ENCODE results near the gene ETDC. TPM values are rescaled to one million over a fixed set of nuclear protein-coding genes. Genes with fewer than 3 reads are reported as not detected.
"Not testable (repeated sequence)": the region's sequence is repeated elsewhere in the genome, so short reads cannot be mapped to it uniquely, and the experiment has no call there.

Gene ETDC
- total RNA-seq, 1 experiment from 2014 or later: not detected

- H3K4me1 Mint-ChIP-seq (ENCODE audit: insufficient read depth, unreplicated experiment): no peaks in the 10 kb centered on the region
- no peaks in the 10 kb centered on the region for H3K36me3 Mint-ChIP-seq (ENCODE audit: insufficient read depth, unreplicated experiment)
- no peak for DNase-seq (ENCODE audit: unreplicated experiment)
- peaks cover 24% of the 10 kb centered on the region for H3K9me3 Mint-ChIP-seq (ENCODE audit: unreplicated experiment)
- CTCF ChIA-PET: no interaction called here
- no peak overlapping the region for H3K4me3 Mint-ChIP-seq (ENCODE audit: unreplicated experiment)
- BruUV-seq (replicated peaks): no TSS peak
- TF ChIP-seq, protein P1, sequence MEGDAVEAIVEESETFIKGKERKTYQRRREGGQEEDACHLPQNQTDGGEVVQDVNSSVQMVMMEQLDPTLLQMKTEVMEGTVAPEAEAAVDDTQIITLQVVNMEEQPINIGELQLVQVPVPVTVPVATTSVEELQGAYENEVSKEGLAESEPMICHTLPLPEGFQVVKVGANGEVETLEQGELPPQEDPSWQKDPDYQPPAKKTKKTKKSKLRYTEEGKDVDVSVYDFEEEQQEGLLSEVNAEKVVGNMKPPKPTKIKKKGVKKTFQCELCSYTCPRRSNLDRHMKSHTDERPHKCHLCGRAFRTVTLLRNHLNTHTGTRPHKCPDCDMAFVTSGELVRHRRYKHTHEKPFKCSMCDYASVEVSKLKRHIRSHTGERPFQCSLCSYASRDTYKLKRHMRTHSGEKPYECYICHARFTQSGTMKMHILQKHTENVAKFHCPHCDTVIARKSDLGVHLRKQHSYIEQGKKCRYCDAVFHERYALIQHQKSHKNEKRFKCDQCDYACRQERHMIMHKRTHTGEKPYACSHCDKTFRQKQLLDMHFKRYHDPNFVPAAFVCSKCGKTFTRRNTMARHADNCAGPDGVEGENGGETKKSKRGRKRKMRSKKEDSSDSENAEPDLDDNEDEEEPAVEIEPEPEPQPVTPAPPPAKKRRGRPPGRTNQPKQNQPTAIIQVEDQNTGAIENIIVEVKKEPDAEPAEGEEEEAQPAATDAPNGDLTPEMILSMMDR (IDR thresholded peaks at IDR 0.05; ENCODE audit: unreplicated experiment): no peak
- peaks cover 7% of the 10 kb centered on the region for H3K27me3 Mint-ChIP-seq (ENCODE audit: insufficient read depth, unreplicated experiment)
- H3K27ac Mint-ChIP-seq (ENCODE audit: low read depth, unreplicated experiment): no peak overlapping the region
- intact Hi-C loops (cut with micrococcal nuclease): no loop called here
- POLR2A ChIA-PET: no interaction called here
Observed at GRCh38 chrX:135315864-135316263, 6.6 kb downstream of the ETDC start.

DNA sequence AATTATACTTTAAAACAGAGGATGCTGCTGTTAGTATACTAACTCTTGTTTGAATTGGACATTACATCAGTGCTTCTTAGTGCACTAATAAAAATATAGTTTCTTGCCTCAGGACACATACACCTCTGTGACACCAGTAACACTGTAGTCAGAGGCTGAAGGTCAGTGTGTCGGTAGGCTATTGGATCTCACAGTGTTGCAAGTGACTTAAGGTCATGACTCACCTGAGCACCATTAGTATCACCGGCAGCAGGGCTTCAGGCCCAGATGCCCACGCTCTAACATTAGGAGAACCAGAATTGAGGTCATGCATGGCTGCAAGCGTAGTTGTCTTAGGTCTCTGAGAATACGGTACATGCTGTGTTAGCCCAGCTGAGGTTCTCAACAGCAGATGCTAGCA lies 15.2 kb downstream of the ETDC start:
- H3K36me3 Mint-ChIP-seq (ENCODE audit: insufficient read depth, unreplicated experiment): no peaks in the 10 kb centered on the region
- H3K4me1 Mint-ChIP-seq (ENCODE audit: insufficient read depth, unreplicated experiment): no peaks in the 10 kb centered on the region
- DNase-seq (ENCODE audit: unreplicated experiment): peak; percentile 6
- ChIA-PET POLR2A (no interaction called here), CTCF (interaction anchor here (1.3 kb wide), 1 partner anchor 160 kb away, joined by 4 read pairs; no protein-coding TSS in a partner anchor)
- TF ChIP-seq, protein P1 (IDR thresholded peaks at IDR 0.05; ENCODE audit: unreplicated experiment): no peak
- H3K27me3 Mint-ChIP-seq (ENCODE audit: insufficient read depth, unreplicated experiment): peaks cover 12% of the 10 kb centered on the region
- no peak overlapping the region for H3K4me3 Mint-ChIP-seq (ENCODE audit: unreplicated experiment)
- H3K27ac Mint-ChIP-seq (ENCODE audit: low read depth, unreplicated experiment): no peak overlapping the region
- no TSS peak for BruUV-seq (replicated peaks)
- intact Hi-C loops (cut with micrococcal nuclease): no loop called here
- no peaks in the 10 kb centered on the region for H3K9me3 Mint-ChIP-seq (ENCODE audit: unreplicated experiment)

DNA sequence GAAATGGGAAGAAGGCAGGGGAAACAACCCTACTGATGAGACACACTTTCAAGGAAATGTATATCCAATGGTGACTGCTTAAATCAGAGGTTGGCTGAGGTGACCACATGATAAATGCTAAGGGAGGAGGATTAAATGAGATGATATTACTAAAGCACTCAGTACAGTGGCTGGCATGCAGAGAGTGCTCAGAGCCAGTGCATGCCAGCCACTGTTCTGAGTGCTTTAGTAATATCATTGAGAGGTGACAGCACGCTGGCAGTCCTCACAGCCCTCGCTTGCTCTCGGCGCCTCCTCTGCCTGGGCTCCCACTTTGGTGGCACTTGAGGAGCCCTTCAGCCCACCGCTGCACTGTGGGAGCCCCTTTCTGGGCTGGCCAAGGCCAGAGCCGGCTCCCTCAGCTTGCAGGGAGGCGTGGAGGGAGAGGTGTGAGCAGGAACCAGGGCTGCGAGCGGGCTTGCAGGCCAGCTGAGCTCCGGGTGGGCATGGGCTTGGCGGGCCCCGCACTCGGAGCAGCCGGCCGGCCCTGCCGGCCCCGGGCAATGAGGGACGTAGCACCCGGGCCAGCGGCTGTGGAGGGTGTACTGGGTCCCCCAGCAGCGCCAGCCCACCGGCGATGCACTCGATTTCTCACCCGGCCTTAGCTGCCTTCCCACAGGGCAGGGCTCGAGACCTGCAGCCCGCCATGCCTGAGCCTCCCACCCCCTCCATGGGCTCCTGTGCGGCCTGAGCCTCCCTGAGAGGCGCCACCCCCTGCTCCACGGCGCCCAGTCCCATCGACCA lies 15.9 kb downstream of the ETDC start:
- H3K4me1 Mint-ChIP-seq (ENCODE audit: insufficient read depth, unreplicated experiment); H3K36me3 Mint-ChIP-seq (ENCODE audit: insufficient read depth, unreplicated experiment); H3K27ac Mint-ChIP-seq (ENCODE audit: low read depth, unreplicated experiment); POLR2A ChIA-PET; BruUV-seq (replicated peaks); intact Hi-C loops (cut with micrococcal nuclease); H3K4me3 Mint-ChIP-seq (ENCODE audit: unreplicated experiment); DNase-seq (ENCODE audit: unreplicated experiment); H3K9me3 Mint-ChIP-seq (ENCODE audit: unreplicated experiment): not testable (repeated sequence)
- CTCF ChIA-PET: interaction anchor here (0.6 to 1.3 kb wide), 2 partner anchors 160 to 296 kb away, joined by 3 to 4 read pairs; no protein-coding TSS in a partner anchor
- H3K27me3 Mint-ChIP-seq (ENCODE audit: insufficient read depth, unreplicated experiment): peaks cover 12% of the 10 kb centered on the region

- ChIA-PET CTCF (no interaction called here), POLR2A (interaction anchor here (1.8 kb wide), 1 partner anchor 9 kb away, joined by 4 read pairs; no protein-coding TSS in a partner anchor)
- no peaks in the 10 kb centered on the region for H3K36me3 Mint-ChIP-seq (ENCODE audit: insufficient read depth, unreplicated experiment)
- H3K27me3 Mint-ChIP-seq (ENCODE audit: insufficient read depth, unreplicated experiment): no peaks in the 10 kb centered on the region
- no peak overlapping the region for H3K4me3 Mint-ChIP-seq (ENCODE audit: unreplicated experiment)
- no peaks in the 10 kb centered on the region for H3K9me3 Mint-ChIP-seq (ENCODE audit: unreplicated experiment)
- peak; percentile 67 for DNase-seq (ENCODE audit: unreplicated experiment)
- H3K27ac Mint-ChIP-seq (ENCODE audit: low read depth, unreplicated experiment): no peak overlapping the region
- TF ChIP-seq, protein P1 (IDR thresholded peaks at IDR 0.05; ENCODE audit: unreplicated experiment): no peak
- BruUV-seq (replicated peaks): no TSS peak
- intact Hi-C loops (cut with micrococcal nuclease): no loop called here
- no peaks in the 10 kb centered on the region for H3K4me1 Mint-ChIP-seq (ENCODE audit: insufficient read depth, unreplicated experiment)
Observed at GRCh38 chrX:135327299-135327698, 18.0 kb downstream of the ETDC start.
